ENCODE measurements around the gene CELF1. TPM values are rescaled to one million over a fixed set of nuclear protein-coding genes. Genes with fewer than 3 reads are reported as not detected.

Gene CELF1
- polyA plus RNA-seq, 1 of the 3 experiments (the other 2 are of a cell fraction): 47.5 TPM

DNA sequence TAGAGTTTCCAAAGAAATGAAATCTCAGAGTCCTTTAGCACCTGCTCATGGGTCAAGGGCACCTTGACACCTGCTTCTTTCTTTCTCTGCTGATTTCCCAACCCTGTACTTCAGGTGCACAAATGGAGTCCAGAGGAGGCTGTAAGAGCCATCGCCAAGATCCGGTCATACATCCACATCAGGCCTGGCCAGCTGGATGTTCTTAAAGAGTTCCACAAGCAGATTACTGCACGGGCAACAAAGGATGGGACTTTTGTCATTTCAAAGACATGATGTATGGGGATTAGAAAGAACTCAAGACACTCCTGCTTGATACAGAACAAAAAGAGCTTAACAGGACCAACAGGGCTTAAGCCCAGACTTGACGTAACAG is 18.4 kb upstream of the CELF1 start (continued):
- TF ChIP-seq, protein P1, sequence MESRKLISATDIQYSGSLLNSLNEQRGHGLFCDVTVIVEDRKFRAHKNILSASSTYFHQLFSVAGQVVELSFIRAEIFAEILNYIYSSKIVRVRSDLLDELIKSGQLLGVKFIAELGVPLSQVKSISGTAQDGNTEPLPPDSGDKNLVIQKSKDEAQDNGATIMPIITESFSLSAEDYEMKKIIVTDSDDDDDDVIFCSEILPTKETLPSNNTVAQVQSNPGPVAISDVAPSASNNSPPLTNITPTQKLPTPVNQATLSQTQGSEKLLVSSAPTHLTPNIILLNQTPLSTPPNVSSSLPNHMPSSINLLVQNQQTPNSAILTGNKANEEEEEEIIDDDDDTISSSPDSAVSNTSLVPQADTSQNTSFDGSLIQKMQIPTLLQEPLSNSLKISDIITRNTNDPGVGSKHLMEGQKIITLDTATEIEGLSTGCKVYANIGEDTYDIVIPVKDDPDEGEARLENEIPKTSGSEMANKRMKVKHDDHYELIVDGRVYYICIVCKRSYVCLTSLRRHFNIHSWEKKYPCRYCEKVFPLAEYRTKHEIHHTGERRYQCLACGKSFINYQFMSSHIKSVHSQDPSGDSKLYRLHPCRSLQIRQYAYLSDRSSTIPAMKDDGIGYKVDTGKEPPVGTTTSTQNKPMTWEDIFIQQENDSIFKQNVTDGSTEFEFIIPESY (IDR thresholded peaks at IDR 0.05; ENCODE audit: borderline replicate concordance, low read depth): no peak
- TF ChIP-seq, protein P2, sequence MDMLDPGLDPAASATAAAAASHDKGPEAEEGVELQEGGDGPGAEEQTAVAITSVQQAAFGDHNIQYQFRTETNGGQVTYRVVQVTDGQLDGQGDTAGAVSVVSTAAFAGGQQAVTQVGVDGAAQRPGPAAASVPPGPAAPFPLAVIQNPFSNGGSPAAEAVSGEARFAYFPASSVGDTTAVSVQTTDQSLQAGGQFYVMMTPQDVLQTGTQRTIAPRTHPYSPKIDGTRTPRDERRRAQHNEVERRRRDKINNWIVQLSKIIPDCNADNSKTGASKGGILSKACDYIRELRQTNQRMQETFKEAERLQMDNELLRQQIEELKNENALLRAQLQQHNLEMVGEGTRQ (IDR thresholded peaks at IDR 0.05; ENCODE audit: borderline replicate concordance, low read depth, low read length): no peak
- TF ChIP-seq TAF1 (IDR thresholded peaks at IDR 0.05; ENCODE audit: borderline replicate concordance, low read depth, low read length) (no peak), NFIC (IDR thresholded peaks at IDR 0.05; ENCODE audit: borderline replicate concordance) (no peak), SMC3 (IDR thresholded peaks at IDR 0.05; ENCODE audit: low read depth, low read length) (no peak), POLR2AphosphoS5 (IDR thresholded peaks at IDR 0.05; ENCODE audit: low read depth, low read length) (no peak)

DNA sequence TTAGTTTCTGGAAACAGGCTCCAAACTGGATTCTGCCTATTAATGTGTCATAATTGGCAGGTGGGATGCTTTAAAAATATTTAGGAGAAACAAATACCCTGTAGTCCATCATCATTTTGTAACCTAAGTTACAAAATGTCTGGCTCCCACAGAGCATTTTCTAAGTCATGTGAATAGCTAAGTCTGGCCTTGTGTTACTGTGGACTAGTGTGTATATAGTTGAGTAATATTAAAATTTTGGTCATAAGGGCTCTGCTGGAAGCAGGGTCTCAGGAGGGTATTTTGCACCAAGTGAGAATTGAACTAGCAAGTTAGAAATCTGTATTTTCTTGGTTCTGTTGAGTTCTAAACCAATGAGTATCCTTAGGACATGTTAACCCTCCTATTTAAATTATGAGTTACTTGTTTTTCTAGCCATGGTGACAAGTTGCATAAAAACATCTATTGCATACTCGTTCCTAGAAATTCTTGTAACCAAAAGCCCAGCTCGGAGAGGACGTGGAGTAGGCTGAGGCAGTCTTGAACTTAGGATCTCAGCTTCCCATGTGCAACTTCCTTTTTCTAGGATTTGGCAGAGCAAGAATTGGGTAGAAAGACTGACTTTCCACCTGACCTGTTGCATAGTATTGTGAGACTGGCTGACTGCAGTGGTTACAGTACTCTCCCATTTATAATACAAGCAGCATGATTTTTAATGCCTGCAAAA is 17.9 kb upstream of the CELF1 start:
- peaks cover 4 to 10% of the 10 kb centered on the region in 2 experiments; a peak in 3 of 4 replicates for H3K4me1 ChIP-seq (ENCODE audit: control insufficient read depth in 1 of 2, insufficient read depth in 2 of 2, low read depth in 1 of 2, low read length in 1 of 2)
- H3K4me2 ChIP-seq: no peak overlapping the region
- no peak overlapping the region for H3K4me3 ChIP-seq (ENCODE audit: low read depth in 2 of 2, low read length in 1 of 2)
- no peaks in the 10 kb centered on the region for H3K27me3 ChIP-seq (ENCODE audit: insufficient read depth)
- no peak overlapping the region for H3K27ac ChIP-seq (ENCODE audit: low read depth in 2 of 2, low read length in 1 of 2)
- H3K9me3 ChIP-seq: no peaks in the 10 kb centered on the region
- no peak overlapping the region for H2AFZ ChIP-seq (ENCODE audit: low read depth)
- DNase-seq: no peak
- H3K9me2 ChIP-seq: no peaks in the 10 kb centered on the region
- POLR2A ChIA-PET: no interaction called here
- CTCF ChIA-PET: no interaction called here
- H4K20me1 ChIP-seq (ENCODE audit: insufficient read depth): peaks cover 4% of the 10 kb centered on the region; the same call in 1 of the 2 replicates
- H3K9ac ChIP-seq: no peak overlapping the region
- TF ChIP-seq, protein P3, sequence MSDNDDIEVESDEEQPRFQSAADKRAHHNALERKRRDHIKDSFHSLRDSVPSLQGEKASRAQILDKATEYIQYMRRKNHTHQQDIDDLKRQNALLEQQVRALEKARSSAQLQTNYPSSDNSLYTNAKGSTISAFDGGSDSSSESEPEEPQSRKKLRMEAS (IDR thresholded peaks at IDR 0.05; ENCODE audit: low read depth): no peak
- TF ChIP-seq, protein P4, sequence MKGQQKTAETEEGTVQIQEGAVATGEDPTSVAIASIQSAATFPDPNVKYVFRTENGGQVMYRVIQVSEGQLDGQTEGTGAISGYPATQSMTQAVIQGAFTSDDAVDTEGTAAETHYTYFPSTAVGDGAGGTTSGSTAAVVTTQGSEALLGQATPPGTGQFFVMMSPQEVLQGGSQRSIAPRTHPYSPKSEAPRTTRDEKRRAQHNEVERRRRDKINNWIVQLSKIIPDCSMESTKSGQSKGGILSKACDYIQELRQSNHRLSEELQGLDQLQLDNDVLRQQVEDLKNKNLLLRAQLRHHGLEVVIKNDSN (IDR thresholded peaks at IDR 0.05; ENCODE audit: borderline replicate concordance, low read depth): no peak
- no peak for TF ChIP-seq FOSL2 (IDR thresholded peaks at IDR 0.05; ENCODE audit: borderline replicate concordance, low read depth)
- no peak for TF ChIP-seq RXRA (IDR thresholded peaks at IDR 0.05; ENCODE audit: borderline replicate concordance, low read depth)
- TF ChIP-seq, protein P5, sequence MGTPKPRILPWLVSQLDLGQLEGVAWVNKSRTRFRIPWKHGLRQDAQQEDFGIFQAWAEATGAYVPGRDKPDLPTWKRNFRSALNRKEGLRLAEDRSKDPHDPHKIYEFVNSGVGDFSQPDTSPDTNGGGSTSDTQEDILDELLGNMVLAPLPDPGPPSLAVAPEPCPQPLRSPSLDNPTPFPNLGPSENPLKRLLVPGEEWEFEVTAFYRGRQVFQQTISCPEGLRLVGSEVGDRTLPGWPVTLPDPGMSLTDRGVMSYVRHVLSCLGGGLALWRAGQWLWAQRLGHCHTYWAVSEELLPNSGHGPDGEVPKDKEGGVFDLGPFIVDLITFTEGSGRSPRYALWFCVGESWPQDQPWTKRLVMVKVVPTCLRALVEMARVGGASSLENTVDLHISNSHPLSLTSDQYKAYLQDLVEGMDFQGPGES (IDR thresholded peaks at IDR 0.05; ENCODE audit: low read depth, low read length): no peak
- TF ChIP-seq TAF1 (IDR thresholded peaks at IDR 0.05; ENCODE audit: borderline replicate concordance, low read depth, low read length): no peak
- TF ChIP-seq POLR2AphosphoS5 (IDR thresholded peaks at IDR 0.05; ENCODE audit: low read depth, low read length): no peak
- no peak for TF ChIP-seq TCF12 (IDR thresholded peaks at IDR 0.05)
- TF ChIP-seq CHD2 (IDR thresholded peaks at IDR 0.05; ENCODE audit: low read length, partially characterized antibody): no peak
- TF ChIP-seq, protein P6, sequence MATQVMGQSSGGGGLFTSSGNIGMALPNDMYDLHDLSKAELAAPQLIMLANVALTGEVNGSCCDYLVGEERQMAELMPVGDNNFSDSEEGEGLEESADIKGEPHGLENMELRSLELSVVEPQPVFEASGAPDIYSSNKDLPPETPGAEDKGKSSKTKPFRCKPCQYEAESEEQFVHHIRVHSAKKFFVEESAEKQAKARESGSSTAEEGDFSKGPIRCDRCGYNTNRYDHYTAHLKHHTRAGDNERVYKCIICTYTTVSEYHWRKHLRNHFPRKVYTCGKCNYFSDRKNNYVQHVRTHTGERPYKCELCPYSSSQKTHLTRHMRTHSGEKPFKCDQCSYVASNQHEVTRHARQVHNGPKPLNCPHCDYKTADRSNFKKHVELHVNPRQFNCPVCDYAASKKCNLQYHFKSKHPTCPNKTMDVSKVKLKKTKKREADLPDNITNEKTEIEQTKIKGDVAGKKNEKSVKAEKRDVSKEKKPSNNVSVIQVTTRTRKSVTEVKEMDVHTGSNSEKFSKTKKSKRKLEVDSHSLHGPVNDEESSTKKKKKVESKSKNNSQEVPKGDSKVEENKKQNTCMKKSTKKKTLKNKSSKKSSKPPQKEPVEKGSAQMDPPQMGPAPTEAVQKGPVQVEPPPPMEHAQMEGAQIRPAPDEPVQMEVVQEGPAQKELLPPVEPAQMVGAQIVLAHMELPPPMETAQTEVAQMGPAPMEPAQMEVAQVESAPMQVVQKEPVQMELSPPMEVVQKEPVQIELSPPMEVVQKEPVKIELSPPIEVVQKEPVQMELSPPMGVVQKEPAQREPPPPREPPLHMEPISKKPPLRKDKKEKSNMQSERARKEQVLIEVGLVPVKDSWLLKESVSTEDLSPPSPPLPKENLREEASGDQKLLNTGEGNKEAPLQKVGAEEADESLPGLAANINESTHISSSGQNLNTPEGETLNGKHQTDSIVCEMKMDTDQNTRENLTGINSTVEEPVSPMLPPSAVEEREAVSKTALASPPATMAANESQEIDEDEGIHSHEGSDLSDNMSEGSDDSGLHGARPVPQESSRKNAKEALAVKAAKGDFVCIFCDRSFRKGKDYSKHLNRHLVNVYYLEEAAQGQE (IDR thresholded peaks at IDR 0.05; ENCODE audit: low read depth, low read length): no peak
- TF ChIP-seq, protein P7, sequence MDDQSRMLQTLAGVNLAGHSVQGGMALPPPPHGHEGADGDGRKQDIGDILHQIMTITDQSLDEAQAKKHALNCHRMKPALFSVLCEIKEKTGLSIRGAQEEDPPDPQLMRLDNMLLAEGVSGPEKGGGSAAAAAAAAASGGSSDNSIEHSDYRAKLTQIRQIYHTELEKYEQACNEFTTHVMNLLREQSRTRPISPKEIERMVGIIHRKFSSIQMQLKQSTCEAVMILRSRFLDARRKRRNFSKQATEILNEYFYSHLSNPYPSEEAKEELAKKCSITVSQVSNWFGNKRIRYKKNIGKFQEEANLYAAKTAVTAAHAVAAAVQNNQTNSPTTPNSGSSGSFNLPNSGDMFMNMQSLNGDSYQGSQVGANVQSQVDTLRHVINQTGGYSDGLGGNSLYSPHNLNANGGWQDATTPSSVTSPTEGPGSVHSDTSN (IDR thresholded peaks at IDR 0.05): no peak
- no peak for TF ChIP-seq MEF2A (IDR thresholded peaks at IDR 0.05; ENCODE audit: borderline replicate concordance, low read depth)
- TF ChIP-seq NRF1 (IDR thresholded peaks at IDR 0.05; ENCODE audit: low read depth, low read length): no peak
- no peak for TF ChIP-seq FOXM1 (IDR thresholded peaks at IDR 0.05; ENCODE audit: low read depth)
- no peak for TF ChIP-seq EP300 (IDR thresholded peaks at IDR 0.05; ENCODE audit: borderline replicate concordance in 1 of 2, low read depth in 1 of 2, low read length in 1 of 2)
- no peak for TF ChIP-seq SMC3 (IDR thresholded peaks at IDR 0.05; ENCODE audit: low read depth, low read length)
- TF ChIP-seq FOXJ3 (CRISPR knock-in tag; IDR thresholded peaks at IDR 0.05): no peak
- H3F3A ChIP-seq (replicated peaks; ENCODE audit: insufficient read depth): no peaks in the 10 kb centered on the region
- H3K36me3 ChIP-seq (replicated peaks in 1 of 2; ENCODE audit: control insufficient read depth in 1 of 2, insufficient read depth in 2 of 2, low read length in 1 of 2): peaks cover 36 to 37% of the 10 kb centered on the region in 2 experiments
- peaks cover 81% of the 10 kb centered on the region for H3K79me2 ChIP-seq (ENCODE audit: insufficient read depth)
- 86% methylated on average over 3 of the region's 3 CpGs for WGBS (ENCODE audit: low lambda C conversion rate)
